ENCODE results near the gene KLF12. TPM values are rescaled to one million over a fixed set of nuclear protein-coding genes. Genes with fewer than 3 reads are reported as not detected.

Gene KLF12
- total and polyA plus RNA-seq, 2 experiments from 2014 or later = 6.4 to 7.7 TPM

- no peak for TF ChIP-seq ZNF331 (CRISPR knock-in tag; IDR thresholded peaks at IDR 0.05; ENCODE audit: low read depth)
Observed at GRCh38 chr13:74129500-74130191, 4.6 kb downstream of the KLF12 start (continued).

GRCh38 chr13:74128156-74128767, 5.9 kb downstream of the KLF12 start:
- Histone ChIP-seq H3K27ac (ENCODE audit: low read depth) (no peak overlapping the region), H4K20me1 (replicated peaks; ENCODE audit: insufficient read depth) (peaks cover 4% of the 10 kb centered on the region; the same call in 1 of the 2 replicates), H3K4me2 (no peak overlapping the region), H3K4me1 (ENCODE audit: insufficient read depth) (peaks cover 9% of the 10 kb centered on the region; the same call in 1 of the 2 replicates), H3K36me3 (ENCODE audit: insufficient read depth) (no peaks in the 10 kb centered on the region), H3K4me3 (no peak overlapping the region), H2AFZ (no peak overlapping the region), H3K9me2 (ENCODE audit: insufficient read depth) (no peaks in the 10 kb centered on the region), H3K27me3 (ENCODE audit: insufficient read depth) (peaks cover 7% of the 10 kb centered on the region), H3F3A (replicated peaks; ENCODE audit: low read depth) (no peaks in the 10 kb centered on the region), H3K79me2 (replicated peaks; ENCODE audit: insufficient read depth) (peaks cover 84% of the 10 kb centered on the region)
- no peak overlapping the region for H3K4me3 Mint-ChIP-seq
- DNase-seq (ENCODE audit: low spot score) = no peak
- H3K27ac Mint-ChIP-seq = peak overlapping the region; percentile 22
- H3K4me1 Mint-ChIP-seq = peaks cover 32% of the 10 kb centered on the region; the same call in 2 of the 3 replicates
- no peak for ATAC-seq
- no peaks in the 10 kb centered on the region for H3K27me3 Mint-ChIP-seq (ENCODE audit: insufficient read depth, low read depth, poor library complexity)
- no peaks in the 10 kb centered on the region for H3K36me3 Mint-ChIP-seq (ENCODE audit: low read depth)
- no peaks in the 10 kb centered on the region for H3K9me3 Mint-ChIP-seq
- TF ChIP-seq EZH2phosphoT487 (IDR thresholded peaks at IDR 0.05; ENCODE audit: unreplicated experiment) (no peak), JUNB (IDR thresholded peaks at IDR 0.05; ENCODE audit: unreplicated experiment) (no peak), ZNF331 (CRISPR knock-in tag; IDR thresholded peaks at IDR 0.05; ENCODE audit: low read depth) (no peak), POLR2AphosphoS5 (IDR thresholded peaks at IDR 0.05; ENCODE audit: low read depth) (no peak), CTCF (conservative IDR thresholded peaks at IDR 0.05; ENCODE audit: low read depth in 2 of 2) (no peak), ETS1 (IDR thresholded peaks at IDR 0.05) (no peak), STAT1 (IDR thresholded peaks at IDR 0.05; ENCODE audit: unreplicated experiment) (no peak), REST (IDR thresholded peaks at IDR 0.05; ENCODE audit: unreplicated experiment) (no peak), NANOG (IDR thresholded peaks at IDR 0.05; ENCODE audit: borderline replicate concordance) (no peak), CREB1 (CRISPR knock-in tag; IDR thresholded peaks at IDR 0.05; ENCODE audit: low read depth) (no peak), EZH2 (IDR thresholded peaks at IDR 0.05; ENCODE audit: low read depth, unreplicated experiment) (no peak)

All from GM23338 (cell line).